ENCODE measurements around the gene RAB11FIP4. TPM values are rescaled to one million over a fixed set of nuclear protein-coding genes. Genes with fewer than 3 reads are reported as not detected.

Gene RAB11FIP4
- total RNA-seq, 1 donor from 2014 or later = 13.2 TPM

DNA sequence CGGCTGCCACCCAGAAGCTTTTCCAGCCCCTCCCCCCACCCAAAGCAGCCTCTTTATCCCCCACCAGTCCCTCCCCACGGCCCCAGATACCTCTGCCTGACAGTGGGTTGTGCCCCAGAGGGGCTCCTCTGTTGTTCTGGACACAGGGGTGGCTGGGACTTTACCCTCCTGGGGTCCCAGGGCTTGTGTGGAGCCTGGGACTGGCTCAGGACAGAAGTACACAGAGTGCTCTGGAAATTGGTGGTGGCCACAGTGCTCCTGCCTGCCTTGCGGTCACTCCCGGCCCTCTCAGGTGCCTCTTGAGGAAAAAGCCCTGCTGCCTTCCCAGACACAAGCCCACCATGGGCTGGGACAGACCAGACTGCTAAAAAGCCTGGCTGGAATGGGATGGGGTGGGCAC lies 68.2 kb downstream of the RAB11FIP4 start:
- no peak for DNase-seq (ENCODE audit: low spot score)

DNA sequence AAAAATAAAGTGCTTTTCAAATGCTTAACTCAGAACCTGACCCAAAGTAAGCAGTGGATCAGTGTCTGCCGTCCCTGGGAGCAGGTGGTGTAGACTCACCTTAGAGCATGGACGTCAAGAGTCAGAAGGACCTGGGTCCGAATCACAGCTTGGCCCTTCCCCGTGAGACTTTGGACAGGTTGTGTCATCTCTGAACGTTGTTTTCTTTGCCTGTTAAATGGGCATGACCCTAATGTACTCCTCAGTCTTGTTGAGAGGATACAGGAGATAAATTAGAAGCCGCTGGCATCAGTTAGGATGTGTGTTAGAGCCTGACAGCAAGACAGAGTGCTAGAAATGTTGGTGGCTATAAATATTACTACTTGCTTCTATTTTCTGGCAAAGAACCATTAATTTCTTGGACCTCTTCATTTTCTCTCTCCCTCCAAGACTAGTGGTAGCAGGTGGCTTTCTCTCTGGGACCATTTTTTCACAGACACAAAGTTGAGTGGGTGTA lies 68.8 kb downstream of the RAB11FIP4 start:
- DNase-seq (ENCODE audit: low spot score) = no peak

DNA sequence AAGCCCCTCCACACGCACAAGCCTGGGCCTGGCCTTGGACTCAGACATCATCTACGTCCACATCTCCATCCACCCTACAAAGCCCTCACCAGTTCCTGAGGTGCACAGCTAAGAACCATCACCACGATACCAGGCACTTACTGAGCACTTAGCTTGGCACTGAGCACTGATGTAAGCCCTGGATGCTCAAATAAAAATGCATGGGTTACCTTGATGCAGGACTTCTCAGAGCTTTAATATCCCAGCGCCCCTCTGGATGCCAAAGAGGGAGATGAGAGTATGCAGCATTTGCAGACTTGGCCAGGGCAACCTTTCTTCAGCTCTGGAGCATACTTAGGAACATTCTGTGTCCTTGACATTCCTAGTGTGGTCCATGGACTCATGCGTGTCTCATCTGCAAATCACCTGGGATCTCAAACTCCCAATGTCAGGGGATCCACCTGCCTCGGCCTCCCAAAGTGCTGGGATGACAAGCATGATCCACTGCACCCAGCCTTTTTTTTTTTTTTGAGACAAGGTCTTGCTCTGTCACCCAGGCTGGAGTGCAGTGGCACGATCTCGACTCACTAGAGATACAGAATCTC lies 69.8 kb downstream of the RAB11FIP4 start:
- DNase-seq (ENCODE audit: low spot score) = no peak

DNA sequence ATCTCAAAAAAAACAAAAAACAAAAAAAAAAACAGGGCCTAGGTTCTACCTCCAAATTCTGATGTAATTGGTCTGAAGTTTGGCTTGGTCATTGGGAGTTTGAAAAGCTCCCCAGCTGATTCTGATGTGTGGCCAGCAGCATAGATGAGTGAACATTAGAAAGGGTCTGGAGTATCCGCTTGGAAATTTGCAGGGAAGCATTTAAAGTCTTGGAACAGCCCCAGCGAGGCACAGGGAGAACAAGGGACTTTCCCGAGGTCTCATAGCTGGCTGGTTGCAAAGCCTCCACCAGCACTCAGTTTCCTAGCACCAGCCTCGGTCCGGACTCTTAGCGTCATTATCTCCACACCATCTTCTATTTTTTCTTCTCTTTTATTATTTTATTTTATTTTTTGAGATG lies 70.8 kb downstream of the RAB11FIP4 start:
- no peak for DNase-seq (ENCODE audit: low spot score)

DNA sequence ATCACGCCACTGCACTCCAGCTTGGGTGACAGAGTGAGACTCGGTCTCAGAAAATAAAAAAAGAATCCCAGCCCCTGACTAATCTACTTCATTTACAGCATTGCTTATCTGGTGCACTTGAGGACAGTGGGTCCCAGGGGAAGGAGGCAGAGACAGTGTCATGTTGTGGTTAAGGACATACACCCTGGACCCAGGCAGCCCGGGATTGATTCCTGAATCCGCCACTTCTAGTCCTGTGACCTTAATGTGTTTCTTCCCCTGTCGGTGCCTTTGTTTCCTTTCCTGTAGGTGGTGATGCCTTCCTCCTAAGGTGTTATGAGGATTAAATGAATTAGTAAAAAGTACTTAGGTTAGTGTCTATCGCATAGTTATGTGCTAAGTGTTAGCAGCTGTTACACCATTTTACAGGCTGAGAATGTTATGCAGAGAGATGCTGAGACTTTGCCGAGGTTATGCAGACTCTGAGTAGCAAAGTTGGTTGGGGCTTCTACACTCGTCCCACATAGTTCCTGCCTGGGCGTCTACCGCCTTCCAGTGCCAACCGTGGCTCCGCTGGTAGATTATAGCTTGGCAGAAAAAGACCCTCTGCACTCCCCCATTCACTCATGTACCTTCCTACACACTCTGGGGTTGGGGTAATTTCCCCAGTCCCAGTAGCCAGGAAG lies 74.8 kb downstream of the RAB11FIP4 start:
- DNase-seq (ENCODE audit: low spot score) = no peak

DNA sequence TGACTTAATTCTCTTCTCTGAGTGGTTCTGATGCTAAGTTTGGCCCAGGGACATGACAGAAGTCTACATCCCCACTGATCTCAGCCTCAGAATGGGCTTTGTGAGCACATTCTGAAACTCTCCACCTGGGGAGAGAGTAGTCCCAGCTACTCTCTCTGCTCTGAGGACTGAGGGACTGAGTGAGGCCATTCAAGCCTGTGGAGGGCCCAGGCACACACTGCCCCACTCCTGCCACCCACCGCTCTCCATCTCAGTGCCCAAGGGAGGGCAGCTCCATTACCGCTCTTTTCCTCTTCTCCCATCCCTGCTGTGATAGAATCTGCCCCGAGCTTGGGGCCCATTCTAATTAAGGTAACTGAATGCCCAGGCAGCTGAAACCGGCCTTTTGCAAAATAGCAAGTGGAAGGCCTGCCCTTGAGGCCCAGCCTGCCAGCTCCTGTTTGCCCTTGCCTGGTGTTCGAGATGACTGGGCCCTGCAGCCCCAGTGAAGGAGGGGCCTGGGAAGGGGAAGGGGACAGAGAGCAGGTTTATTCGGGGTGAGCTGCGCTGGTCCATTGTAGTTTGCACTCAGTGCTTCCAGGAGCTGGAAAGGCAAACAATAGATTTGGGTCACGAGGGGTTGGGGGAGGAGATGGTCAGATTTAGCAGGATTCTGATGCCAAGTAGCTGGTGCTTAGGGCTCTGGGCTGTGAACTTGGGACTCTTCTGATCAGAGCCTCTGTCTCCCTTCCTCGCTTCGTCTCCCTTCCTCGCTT lies 76.2 kb downstream of the RAB11FIP4 start:
- DNase-seq (ENCODE audit: low spot score) = no peak

DNA sequence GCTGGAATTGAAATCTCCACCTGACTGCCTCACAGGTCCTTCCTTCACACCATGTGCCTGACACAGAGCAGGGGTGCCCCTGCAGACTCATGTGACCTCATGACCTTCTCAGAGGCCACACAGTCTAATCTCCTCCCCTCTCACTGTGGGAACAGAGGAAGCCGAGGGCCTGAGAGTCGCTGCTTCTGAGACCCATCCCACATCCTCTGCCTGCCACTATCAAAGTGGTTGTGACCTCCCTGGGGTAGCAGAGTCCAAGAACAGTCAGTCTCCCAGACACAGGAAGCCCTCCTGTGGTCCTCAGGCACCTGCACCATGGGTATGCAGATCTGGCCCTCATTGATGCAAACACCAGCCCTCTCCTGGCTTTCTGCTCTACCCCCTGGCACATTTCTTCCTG lies 78.5 kb downstream of the RAB11FIP4 start:
- no peak for DNase-seq (ENCODE audit: low spot score)

DNA sequence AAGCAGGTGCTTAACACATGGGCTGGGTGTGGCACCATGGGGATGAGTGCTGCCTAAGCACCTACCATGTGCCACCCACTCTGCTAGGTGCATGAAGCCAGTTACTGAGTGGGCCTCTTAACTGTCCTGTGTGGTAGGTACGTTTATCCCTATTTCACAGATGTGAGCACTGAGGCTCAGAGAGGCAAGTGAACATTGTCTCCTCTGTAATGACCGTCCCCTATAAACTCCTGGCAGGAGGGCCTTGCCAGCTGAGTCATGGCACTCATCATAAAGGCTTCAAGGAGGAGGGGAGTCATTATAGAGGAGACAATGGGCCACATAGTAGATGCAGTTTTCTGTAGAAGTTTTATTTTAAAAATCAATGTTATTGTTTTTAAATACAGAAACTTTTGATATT lies 79.1 kb downstream of the RAB11FIP4 start:
- no peak for DNase-seq (ENCODE audit: low spot score)

DNA sequence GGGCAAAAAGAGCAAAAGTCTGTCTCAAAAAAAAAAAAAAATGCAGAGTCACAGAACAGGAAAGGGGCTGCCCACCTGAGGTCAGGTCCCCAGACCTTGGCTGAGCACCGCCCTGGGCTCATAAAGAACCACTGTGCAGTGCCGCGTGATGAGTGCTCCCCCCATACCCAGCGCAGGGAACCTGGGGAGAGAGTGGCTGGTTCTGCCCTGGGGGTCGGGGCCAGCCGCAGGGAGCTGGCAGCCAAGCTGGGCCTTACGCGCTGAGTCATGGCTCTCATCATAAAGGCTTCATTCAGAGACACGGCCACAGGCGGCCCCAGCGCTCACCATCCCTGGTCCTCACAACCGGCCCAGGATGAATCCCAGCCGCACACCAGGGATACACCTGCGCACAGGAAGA lies 80.7 kb downstream of the RAB11FIP4 start:
- no peak for DNase-seq (ENCODE audit: low spot score)

DNA sequence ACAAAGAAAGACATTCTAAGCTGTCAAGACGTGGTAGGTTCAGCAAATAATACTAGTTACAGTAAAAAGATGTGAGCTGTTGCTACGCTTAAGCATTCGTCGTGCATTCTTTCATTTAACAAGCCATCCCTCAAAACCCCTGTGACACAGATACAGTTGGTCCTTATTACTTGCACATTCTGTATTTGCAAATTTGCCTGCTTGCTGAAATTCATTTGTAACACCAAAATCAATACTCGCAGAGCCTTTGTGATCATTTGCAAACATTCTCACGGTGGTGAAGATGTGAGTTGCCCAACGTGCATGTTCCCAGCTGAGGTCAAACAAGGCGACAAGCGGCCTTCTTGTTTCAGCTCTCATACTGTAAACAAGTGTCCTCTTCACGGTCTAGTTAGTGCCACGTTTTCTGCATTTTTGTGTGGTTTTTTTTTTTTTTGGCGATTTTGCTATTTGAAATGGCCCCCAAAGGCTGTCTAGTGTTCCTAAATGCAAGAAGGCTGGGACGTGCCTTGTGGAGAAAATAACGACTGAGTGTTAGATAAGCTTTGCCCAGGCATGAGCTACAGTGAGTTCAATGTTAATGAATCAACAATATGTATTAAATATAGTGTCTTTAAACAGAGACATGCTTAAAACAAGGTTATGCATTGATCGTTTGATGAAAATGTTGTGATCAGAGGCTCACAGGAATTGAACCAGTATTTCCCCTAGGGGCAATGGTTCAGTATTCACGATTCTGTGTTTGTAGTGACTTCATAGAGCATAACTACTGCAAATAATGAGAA lies 84.1 kb downstream of the RAB11FIP4 start:
- DNase-seq (ENCODE audit: low spot score) = no peak

DNA sequence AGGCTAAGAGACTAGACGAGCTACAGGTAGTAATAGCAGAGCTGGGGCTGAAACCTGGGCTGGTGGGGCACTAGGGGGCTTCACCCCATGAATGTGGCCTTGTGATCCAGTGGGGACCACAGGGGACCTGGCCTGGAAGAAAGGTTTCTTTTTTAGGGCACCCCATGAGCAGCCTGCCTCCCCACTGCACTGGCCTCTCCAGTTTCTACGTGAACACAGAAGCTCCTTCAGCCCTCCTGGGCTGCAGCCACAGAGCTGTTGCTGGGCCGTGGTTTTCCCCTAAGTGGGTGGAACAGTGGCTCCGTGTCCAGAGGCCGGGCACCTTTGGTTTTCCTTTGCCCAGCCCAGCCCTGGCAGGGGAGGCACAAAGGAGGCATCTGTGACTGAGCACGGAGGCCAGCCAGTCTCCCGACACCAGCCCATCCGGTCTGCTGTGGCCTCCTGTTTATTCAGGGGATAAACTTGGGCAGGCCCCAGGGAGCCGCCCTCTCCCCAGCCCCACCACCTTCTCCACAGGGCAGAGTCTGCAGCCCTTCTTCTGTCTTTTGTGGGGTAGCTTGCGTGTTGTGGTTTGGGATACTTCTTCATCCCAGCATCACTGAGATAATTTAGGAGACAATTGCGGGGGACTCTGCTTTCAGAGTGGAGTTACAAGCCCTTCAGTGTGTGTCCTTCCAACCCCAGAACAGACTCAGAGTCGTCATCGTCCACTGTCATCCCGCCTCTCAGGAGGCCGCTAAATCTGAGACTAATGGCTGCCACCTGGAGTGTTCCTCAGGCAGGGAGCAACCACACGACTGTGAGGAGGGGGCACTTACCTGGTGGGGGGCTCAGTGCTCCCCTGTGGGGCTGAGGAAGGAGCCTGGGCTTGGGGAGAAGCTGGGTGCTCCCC lies 85.3 kb downstream of the RAB11FIP4 start:
- DNase-seq (ENCODE audit: low spot score) = no peak

DNA sequence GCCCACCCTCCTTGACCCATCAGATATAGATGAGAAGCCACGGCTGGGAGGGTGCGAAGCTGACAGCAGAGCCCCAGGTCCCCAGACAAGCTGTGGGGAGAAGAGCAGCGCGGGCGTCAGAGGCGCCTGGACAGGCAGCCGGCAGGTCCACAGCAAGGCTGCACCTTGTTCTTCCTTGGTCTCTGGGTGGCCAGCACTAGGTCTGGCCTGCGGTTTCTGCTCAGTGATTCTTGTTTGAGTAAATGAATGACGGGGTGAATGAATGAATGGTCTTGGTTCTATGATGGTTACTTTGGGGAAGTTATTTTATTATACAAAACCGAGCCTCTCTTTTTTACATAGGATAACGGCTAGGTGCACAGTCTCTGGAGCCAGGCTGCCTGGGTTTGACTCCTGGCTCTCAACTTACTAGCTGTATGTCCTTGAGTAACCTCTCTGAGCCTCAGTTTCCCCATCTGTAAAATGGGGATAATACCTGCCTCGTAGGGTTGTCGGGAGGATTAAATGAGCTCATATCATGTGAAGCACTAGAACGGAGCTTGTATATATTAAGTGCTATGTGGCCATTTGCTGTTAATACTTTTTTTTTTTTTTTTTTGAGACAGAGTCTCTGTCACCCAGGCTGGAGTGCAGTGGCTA lies 86.1 kb downstream of the RAB11FIP4 start:
- DNase-seq (ENCODE audit: low spot score) = no peak

DNA sequence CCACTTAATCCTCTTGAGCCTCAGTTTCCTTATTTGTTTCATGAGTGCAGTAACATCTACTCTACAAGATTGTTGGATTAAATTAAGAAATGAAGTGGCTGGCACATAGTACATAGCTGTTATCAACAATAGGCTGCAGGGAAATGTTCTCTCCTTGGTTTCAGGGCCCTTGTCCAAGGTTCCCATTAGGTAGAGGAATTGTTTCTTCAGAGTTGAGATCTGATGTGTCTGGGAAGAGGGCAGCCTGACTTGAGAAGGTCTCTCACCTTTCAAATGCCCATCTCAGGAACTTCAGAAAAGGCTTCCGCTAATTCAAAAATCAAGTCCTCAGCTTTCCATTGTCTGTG lies 87.6 kb downstream of the RAB11FIP4 start:
- no peak for DNase-seq (ENCODE audit: low spot score)

DNA sequence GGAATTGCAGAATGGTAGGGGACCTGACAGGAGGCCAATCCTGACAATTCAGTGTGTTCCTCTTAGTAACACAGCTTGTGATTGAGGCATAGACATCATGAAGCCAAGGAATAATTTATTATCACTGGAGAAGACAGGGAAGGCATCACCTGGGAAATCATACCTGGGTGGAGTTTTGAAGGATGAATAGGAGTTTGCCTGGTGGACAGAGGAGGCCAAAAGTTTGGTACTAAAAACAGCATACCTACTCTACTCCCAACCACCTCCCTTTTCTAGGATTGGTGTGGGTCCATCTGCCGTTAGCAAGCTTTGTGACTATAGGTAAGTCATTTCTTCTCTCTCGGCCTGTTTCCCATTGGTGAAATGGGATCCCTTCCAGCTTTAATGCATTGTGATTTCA lies 88.0 kb downstream of the RAB11FIP4 start:
- no peak for DNase-seq (ENCODE audit: low spot score)

DNA sequence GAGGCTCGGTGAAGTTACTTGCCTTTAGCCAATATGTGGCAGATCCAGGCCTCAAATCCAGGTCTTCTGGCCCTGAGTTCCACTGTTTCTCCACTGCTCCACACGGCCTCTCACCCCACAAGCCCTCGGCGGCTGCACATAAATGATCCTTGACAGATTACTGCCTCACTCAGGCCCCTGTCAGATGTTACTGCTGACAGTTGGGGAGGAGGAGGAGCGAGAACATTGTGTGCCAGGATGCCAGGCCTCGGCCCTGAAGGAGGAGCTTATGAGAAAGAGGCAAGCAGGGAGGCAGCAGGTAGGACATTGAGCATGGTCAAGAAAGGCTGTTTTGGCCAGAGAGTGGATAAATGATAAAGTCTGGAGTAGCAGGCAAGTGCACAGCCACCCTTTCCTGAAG lies 88.6 kb downstream of the RAB11FIP4 start:
- DNase-seq (ENCODE audit: low spot score) = no peak

DNA sequence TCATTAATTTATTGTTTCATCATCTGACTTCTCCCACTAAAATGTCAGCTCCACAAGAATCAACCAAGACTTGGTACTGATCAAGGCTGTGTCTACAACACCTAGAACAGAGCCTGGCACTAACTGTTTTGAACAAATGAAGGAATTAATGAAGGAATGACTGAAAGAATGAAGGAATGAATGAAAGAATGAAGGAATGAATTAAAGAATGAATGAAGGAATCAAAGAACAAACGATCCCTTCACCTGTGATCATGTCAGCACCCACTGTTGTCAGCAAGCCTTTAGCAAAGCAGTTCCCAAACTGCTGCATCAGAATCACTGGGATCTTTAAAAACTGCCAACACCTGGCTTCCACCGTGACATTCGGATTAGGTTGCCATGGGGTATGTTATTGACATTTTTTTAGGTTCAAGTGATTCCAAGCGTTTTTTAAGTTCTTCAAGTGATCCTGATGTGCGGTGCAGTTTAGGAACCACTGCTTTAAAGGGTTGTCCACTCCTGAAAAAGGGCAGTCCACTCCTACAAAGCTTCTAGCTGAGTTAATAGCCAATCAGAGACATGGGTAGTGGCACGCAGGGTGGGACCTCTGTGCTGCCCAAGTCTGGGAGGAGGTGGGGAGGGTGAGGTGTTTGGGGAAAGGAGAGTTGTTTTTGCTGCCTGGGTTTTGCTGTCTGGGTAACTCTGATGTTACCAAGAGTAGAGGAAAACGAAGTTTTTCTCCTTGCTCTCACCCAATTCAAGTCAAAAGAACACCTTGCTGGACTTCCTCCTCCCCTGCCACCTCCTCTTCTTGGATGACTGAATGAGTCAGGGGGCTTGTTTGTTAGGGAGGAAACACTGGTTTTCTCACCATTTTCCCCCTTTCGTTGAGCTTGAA lies 89.7 kb downstream of the RAB11FIP4 start:
- DNase-seq (ENCODE audit: low spot score) = no peak

DNA sequence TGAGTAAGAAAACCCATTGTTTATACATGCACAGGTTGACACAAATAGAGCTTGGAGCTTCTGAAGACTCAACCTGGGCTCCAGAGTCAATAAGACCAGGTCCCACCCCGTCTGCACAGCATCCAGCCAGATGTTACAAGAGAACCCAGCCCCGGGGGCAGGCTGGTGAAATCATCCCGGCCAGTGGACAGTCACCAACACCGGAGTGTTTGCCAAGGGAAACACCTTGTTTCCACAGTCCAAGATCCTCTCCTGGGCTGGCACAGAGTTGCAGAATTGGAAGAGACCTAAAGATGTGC lies 90.3 kb downstream of the RAB11FIP4 start:
- DNase-seq (ENCODE audit: low spot score) = no peak

DNA sequence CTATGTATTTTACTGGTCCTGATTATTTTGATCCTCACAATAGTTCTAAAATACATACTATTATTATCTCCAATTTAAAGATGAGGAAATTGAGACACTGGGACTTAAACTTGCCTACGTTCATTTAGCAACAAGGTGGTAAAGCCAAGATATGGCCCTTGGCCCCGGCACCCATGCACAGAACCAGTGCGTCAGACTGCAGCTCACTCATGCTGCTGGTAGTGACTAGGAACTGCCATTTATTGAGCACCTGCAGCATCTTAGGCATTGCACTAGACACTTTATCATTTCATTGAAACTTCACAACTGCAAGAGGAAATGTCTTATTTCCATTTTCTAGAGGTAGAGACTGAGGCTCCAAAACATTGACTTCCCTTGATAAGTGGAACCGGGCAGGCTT lies 93.3 kb downstream of the RAB11FIP4 start:
- no peak for DNase-seq (ENCODE audit: low spot score)

DNA sequence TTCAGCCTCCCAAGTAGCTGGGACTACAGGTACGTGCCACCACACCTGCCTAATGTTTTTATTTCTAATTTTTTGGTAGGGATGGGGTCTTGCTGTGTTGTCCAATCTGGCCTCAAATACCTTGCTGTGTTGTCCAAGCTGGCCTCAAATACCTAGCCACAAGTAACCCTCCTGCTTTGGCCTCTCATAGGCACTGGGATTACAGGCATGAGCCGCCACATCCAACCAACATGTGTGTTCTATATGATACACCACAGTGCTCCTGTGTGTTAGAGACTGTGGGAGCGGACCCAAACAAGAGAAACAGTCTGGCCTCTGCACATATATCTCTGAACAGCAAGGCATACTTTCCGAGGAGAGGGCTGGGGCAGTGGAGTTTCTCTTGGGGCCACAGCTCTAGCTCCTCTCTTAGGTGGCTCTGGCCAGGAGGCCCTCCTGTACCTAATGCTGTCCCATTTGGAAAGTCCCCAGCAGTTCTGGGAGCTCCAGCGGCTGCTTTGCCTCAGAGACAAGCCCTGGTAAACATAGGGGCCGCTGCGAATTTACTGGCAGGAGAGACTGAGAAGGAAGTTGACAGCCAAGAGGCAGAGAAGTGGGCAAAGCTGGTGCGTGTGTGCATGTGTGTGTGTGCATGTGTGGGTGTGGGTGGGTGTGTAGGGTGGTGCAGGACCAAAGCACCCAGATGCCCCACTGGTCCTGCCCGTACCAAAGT lies 95.0 kb downstream of the RAB11FIP4 start:
- DNase-seq (ENCODE audit: low spot score) = no peak

Measured in umbilical cord (tissue), 2 donors.